DMS53 (cell line): ENCODE measurements around the gene TEPSIN.

Experiments
- DNase-seq: peaks from one replicate; lab custom pipeline; 2025; lab: John Stamatoyannopoulos, UW

The TEPSIN gene

DNA sequence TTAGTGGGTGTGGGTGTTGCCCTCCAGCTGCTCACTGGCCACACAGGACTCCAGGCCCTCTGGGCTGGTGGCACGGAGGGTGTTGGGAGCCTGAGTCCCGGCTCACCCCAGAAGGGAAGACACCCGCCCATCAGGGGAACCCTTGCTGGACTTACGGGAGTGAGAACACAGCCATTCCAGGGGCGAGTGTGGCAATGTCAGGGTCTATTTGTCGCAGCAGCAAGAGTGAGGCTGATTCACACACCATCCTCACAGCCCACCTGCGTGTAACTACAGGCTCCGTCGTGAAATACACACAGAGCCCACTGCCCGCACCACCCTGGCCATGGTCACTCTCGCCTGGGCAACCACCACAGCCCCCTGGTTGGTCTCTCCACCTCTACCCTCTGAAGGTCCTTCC is 55.0 kb downstream of the TEPSIN start:
- DNase-seq, result no peak

DNA sequence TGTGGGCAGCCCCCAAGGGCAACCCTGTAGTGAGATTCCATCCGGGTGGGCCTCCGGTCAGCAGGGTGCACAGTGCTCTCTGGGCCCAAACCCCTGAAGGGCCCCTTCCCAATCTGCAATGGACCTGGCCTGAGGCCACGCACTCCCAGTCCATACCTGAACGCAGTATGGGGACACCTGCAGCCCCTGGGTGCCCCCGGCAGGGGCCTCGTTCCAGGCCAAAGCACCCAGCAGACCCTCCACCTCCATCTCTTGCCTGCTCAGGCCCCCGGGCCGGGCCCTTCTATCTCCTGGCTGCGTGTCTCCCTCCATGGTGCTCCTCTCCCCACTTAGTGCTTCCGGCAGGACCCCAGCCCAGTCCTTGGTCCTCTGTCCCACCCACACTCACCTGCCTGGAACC is 55.5 kb downstream of the TEPSIN start:
- no peak for DNase-seq

DNA sequence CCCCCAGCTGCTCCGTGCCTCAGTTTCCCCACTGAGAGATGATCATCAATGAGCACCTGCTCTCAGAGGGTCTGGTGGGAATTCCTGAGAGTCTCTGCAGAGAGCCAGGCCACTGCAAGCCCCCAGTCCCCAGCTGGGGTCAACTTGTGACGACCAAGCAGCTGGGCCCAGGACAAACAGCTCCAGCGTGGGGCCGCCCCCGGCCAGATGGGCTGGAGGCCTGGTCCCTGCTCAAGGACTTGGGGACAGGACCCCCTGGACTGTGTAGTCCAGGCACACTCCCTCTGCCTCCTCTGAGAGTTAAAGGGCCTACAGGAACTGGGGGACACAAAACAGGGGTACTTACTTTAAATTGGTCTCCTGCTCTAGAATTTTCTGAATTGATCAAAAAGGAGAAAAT is 56.3 kb downstream of the TEPSIN start:
- DNase-seq, result no peak

DNA sequence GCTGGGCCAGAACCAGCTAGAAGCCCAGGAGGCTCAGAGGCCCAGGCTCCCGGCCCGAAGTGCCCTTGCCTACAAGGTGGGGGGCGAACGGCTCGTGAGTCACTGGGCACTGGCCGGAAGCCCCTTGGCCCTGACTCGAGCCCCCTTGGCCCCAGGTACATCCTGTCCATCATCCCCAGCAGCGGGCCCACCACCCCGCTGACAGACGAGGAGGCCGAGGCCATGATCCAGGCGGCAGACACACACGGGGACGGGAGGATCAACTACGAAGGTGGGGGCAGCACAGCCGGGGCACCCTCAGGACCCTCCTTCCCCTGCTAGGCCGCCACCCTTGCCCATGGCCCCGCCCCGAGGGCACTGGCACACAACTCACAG is 57.1 kb downstream of the TEPSIN start:
- no peak for DNase-seq

DNA sequence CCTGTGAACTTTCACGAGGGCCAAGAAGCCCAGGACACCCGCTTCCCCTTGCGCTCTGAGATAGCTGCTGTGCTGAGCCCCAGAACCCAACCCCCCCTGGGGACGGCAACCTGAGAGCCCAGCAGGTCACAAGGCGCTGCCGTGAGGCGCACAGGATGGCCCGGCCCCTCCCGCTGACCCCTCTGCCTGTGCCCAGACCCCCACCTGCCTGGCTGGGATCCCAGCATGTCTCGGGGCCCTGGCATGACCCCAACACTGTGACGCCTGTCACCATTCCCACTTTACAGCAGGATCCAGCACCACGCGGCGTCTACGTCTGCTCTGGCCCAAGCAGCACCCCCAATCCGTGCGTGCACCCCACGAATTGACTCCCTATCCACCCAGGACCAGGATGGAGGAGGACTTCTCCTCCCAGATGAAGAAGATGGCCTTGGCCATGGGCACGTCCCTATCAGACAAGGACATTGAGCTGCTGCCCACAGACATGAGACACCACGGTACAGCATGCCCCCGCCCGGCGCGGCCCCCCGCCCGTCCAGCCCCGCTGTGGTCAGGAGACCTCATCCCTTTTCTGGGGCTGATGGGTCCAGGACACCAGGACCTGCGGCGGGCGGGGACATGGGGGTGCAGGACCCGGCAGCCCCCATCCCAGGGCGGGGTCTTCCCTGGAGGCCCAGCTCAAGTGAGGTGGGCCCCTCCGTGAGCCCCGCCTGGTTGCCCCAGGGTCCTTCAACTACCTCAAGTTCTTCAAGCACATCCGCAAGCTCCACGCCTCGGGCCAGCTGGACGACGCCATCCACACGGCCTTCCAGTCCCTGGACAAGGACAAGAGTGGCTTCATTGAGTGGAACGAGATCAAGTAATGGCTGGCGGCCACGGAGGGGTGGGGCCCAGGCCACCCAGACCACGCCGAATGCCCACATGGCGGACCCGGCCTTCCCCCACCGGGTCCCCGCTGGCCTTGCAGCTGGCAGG is 57.7 kb downstream of the TEPSIN start:
- no peak for DNase-seq

DNA sequence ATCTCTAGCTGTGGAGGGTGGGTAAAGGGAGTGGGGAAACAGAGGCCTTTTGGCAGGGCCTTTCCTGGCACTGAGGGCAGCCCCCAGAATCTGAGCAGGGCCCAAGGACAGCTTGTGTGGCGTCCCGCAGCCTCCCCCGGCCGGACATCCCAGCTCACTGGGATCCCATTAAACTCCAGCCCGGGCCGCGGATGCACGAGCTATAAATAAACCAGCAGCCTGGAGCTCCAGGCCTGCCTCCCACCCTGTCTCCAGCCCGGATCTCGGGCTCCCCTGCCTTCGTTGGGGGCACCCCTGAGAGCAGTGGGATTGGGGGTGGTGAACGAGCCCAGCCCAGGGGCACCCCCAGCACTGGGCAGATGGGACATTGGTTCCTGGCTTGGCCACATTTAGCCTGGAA is 59.0 kb downstream of the TEPSIN start:
- no peak for DNase-seq

DNA sequence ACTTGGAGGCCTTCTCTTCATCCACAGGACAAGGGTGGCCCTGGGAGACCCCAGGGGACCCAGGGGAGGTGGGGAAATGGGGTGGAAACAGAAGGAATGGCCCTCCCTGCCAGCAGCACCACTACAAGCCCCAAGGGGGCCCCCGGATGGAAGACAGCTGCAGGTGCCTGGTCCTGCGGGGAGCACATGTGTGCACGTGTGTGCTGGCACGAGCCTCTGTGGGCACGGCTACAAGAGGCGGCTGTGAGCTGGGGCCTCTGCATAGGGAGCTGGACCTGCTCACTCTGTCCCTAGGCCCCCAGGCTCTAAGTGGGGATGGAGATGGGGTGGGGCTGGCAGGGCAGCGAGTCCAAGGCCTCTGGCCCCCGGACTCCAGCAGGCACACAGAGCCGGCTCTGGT is 59.6 kb downstream of the TEPSIN start:
- DNase-seq, result no peak
